Measurements from ENCODE around the gene ZFYVE21.
"Not testable (repeated sequence)": the region's sequence is repeated elsewhere in the genome, so short reads cannot be mapped to it uniquely, and the experiment has no call there.

Gene ZFYVE21

DNA sequence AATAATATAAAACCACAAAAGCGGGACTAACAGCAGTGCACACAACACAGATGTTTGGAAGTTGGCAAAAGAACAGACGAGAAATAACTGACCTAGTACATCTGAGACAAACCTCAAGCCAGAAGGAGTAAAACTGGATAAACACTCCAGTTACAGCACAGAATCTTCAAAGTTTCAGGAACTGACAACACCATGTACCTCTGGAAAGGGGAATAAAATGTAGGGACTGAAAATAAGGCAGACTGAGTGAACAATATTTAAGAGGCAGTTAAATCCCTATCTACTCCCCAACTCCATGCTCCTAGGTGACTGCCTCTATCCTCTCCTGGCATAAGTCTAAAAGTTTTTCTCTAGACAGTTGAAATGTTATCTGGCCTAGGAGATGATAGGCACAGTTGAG, 57.9 kb downstream of the ZFYVE21 start:
- ChIA-PET POLR2A (no interaction called here), CTCF (interaction anchor here (3.6 kb wide), 1 partner anchor 35 kb away, joined by 10 read pairs; no protein-coding TSS in a partner anchor)
- no peak for DNase-seq (ENCODE audit: extremely low spot score)
- TF ChIP-seq CTCF (IDR thresholded peaks at IDR 0.05; ENCODE audit: control extremely low read depth, extremely low read depth, low read depth, missing control alignments): no peak

GRCh38 chr14:103775506-103775905, 59.9 kb downstream of the ZFYVE21 start:
- CTCF ChIA-PET: interaction anchor here (1.8 to 3.6 kb wide), 2 partner anchors 8 to 33 kb away, joined by 4 to 10 read pairs; no protein-coding TSS in a partner anchor
- TF ChIP-seq CTCF (IDR thresholded peaks at IDR 0.05; ENCODE audit: control extremely low read depth, extremely low read depth, low read depth, missing control alignments): no peak
- no peak for DNase-seq (ENCODE audit: extremely low spot score)
- POLR2A ChIA-PET: no interaction called here

GRCh38 chr14:103776319-103776718, 60.7 kb downstream of the ZFYVE21 start:
- POLR2A ChIA-PET; DNase-seq (ENCODE audit: extremely low spot score): not testable (repeated sequence)
- CTCF ChIA-PET: interaction anchor here (1.2 kb wide), 1 partner anchor 33 kb away, joined by 4 read pairs; no protein-coding TSS in a partner anchor

DNA sequence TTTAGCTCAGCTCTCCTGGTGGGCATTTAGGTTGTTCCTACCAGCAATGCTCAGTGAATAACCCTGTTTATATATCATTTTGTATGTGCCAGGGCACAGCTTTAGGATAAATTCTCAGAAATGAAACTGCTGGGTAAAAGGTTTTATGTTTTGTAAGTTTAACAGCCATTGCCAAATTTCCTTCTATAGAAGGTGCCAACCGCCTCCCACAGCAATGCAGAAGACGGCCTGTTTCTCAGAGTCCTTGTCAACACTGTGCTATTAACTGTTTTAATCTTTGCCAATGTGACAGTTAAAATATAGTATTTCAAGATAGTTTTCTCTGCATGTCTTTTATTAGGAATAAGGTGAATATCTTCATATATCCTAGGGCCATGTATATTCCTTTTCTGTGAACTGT, 66.8 kb downstream of the ZFYVE21 start:
- POLR2A ChIA-PET: interaction anchor here (0.7 kb wide), 1 partner anchor 71 kb away, joined by 4 read pairs; no protein-coding TSS in a partner anchor
- CTCF ChIA-PET: no interaction called here

More for the DNA sequence above, 66.8 kb downstream of the ZFYVE21 start:
- no peak for TF ChIP-seq CTCF (IDR thresholded peaks at IDR 0.05; ENCODE audit: control extremely low read depth, extremely low read depth, low read depth, missing control alignments)
- DNase-seq (ENCODE audit: extremely low spot score): no peak

Measured in GM10248 (cell line).